NCI-H2029 (cell line): ENCODE data around the gene HCK.
A peak's percentile ranks its signal among the peaks of the same experiment; 100 is the strongest.

ENCODE experiments used
- DNase-seq: peaks from one replicate; lab custom pipeline; 2025; lab: John Stamatoyannopoulos, UW

Gene HCK

DNA sequence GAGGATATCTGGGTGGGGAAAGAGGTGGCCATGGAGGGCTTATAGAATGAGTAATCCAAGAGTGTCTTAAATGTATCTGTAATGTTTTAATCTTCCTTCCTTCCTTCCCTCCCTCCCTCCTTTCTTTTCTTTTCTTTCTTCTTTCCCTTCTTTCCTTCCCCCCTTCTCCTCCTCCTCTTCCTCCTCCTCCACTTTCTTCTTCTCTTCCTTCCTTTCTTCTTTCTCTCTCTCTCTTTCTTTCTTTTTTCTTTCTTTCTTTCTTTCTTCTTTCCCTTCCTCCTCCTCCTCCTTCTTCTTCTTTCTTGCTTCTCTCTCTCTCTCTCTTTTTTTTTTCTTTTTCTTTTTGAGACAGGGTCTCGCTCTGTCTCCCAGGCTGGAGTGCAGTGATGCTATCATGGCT is 7.1 kb downstream of the HCK start:
- no peak for DNase-seq

DNA sequence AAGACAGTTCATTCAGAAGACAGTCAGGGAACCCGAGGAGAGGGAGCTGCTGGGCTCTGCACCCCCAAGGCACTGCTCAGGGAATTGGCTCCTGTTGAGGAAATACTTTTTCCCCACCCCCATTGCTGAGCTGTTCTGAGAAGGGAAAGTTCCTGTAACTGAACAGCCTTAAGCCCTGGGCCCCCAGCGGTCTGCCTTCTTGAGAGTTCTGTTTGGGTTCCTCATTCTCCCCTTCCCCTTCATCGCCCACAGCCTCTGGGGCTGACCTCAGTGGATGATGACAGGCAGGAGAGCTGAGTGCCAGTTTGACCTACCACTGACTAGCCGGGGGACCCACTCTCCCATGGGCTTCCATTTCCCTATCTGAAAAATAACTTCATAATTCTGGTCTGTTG is 10.7 kb downstream of the HCK start:
- DNase-seq, result no peak

DNA sequence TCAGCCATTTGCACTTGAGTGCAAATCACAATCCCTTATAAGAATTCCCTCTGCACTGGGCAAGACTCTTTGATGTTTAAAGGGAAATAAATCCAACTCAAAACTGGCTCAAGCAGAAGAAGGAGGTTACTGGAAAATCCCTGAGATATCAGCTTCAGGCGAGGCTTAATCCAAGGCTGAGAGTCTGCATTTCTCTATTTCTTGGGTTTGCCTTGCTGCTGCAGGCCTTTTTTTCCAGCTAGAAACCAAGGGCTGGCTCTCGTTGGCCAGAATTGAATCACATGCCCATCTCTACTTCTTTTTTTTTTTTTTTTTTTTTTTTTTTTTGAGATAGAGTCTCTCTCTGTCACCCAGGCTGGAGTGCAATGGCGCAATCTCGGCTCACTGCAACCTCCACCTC is 11.7 kb downstream of the HCK start:
- DNase-seq, result no peak

DNA sequence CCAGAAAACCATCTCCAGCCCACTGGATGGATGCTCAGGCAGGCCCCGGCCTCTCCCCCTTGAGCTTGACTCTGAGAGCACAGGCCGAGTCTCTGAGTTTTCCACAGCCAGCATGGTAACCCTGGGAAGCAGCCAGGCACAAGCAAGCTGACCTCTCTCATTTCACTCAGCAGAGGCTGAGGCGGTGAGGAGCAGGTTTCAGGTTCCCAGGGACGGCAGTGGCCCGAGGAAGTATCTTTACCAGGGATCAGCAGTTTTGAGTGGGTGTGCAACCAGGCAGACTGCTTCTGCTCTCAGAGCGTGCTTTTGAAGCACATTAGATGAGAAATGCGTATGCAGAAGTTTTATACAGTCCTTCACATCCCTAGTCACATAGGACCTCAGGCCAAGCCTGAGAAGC is 12.6 kb downstream of the HCK start:
- DNase-seq, result no peak

DNA sequence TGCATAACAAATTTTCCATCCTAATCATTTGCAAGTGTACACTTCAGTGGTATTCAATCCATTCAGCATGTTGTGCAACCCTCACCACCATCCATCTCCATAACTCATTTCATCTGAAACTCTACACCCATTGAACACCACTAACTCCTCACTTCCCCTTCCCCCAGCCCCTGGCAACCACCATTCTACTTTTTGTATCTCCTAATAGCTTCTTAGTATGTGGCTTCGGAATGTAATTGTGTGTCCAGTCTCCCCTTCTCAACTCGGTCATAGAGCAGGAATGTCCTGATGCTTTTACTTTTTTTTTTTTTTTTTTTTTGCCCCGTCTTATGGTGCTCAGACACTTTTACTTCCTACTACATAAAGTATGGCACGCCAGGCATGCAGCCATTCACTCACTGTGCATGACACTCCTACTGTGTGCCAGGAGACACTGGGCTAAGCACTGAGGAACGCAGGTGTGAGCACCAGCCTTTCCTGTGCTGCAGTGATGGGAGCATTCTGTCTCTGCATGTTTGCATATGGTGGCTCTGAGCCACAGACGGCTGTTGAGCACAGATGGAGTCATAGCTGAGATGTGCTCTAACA is 15.3 kb downstream of the HCK start:
- no peak for DNase-seq

DNA sequence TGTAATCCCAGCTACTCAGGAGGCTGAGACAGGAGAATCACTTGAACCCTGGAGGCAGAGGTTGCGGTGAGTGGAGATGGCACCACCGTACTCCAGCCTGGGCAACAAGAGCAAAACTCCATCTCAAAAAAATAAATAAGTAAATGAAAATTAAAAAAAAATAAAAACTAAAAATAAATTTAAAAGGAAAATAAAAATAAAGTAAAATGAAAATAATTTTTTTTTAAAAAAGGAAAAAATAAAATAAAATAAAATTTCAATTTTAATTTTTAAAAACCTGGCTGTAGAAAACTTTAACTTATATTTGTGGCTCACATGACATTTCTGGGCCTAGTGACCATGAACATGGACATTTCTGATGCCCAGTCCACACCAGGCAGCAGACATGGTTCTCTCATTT is 16.1 kb downstream of the HCK start:
- DNase-seq, result no peak

DNA sequence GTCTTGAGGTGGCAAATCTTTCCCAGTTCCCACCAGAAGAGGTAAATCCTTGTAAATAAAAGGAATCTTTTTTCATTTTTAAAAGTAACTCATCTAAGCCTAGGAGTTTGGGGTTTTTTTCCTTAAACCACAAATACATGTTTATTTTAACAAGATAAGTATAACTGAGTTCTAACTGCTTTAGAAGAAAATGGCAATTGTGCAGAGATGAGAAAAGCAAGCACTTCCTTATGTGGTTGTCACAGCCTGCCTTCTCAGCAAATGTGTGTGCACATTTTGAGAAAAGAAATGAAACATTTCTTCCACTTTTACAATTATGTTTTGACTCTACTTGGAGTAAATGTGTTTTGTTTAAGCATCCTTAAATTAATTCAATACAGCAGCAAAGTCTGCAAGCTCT is 17.7 kb downstream of the HCK start:
- DNase-seq, result no peak

DNA sequence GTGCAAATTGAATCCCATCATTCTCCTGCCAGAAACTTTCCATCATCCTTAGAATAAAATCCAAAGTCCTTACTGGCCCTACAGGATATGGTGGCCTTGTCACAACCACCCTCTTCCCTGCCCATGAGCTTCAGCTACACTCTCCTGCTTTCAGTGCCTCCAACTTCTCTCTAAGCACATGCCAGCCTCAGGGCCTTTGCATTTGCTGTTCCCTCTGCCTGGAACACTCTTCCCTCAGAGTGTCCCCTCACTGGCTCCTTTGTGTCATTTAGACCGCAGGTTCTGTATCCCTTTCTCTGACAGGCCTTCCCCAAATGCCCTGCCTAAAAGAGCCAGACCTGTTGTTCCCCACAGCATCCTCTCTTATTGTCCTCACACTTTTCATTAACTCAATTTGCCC is 18.2 kb downstream of the HCK start:
- no peak for DNase-seq

DNA sequence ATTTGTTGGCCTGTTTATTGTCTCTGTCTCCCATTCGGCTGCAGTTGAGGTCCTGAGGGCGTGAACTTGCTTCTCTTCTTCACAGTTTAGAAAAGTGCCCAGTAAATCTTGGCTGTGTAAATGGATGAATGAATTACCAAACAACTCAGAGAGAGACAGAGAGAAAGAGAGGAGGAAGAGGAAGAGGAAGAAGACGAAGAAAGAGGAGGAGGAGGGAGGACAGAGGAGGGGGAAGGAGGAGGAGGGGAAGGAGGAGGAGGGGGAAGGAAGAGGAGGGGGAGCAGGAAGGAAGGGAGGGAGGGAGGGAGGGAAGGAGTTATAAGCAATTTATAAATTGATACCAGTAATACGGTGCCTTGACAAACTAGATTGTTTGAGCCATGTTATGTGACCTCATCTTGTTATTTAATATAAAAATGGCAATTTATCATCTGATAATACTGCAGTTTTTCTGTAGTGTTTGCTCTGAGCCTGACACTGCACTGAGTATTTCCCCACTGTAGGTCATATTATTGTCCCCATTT is 18.7 kb downstream of the HCK start:
- DNase-seq, result no peak

DNA sequence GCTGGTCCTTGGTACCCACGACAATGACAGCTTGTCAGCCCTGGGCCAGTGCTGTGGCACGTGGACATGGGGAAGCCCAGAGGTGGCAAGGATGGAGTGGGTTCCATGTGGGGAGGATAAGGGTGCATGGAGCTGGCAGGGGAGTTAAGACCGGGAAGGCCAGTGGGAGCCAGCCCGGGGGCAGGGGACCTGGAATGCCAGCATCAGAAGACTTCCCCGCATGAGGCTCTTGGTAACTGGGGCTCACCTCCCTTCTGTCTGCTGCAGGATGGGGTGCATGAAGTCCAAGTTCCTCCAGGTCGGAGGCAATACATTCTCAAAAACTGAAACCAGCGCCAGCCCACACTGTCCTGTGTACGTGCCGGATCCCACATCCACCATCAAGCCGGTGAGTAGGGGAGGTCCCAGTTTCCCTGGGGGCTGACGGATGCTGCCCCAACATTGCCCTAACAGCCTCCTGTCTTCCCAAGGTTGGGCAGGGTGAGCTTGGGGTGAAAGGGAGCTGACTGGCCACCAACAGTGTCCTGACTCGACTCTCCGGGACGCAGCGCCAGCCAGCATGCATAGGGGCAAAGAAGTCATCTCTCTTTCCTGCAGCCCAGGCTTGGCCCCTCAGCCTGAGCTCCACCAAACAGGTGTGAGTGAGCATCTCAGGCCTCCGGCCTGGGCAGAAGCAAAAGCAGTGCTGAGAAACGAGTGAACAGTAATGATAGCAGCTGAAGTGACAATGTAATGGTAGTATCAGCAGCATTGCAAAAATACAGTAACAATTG is 19.5 kb downstream of the HCK start:
- no peak for DNase-seq

DNA sequence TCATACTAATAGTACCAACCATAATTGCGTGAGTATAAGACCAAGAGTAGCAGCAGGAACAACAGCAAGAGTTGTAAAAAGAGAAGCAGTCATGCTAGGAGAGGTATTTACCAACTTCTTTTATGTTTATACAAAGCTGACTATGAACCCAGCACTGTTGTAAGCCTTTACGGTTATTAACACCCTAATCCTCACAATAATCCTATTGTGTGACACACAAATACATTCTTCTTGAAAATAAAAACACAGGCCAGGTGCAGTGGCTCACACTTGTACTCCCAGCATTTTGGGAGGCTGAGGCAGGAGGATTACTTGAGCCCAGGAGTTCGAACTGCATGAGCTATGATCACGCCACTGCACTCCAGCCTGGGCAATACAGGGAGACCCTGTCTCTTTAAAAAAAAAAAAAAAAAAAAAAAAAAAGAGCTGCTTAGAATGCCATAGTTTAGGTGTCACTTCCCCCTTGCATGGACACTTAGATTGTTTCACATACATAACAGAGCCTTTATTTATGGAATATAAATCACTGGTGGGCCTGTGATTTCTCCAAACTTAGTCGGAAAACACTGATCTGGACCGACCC is 20.2 kb downstream of the HCK start:
- DNase-seq, result no peak

DNA sequence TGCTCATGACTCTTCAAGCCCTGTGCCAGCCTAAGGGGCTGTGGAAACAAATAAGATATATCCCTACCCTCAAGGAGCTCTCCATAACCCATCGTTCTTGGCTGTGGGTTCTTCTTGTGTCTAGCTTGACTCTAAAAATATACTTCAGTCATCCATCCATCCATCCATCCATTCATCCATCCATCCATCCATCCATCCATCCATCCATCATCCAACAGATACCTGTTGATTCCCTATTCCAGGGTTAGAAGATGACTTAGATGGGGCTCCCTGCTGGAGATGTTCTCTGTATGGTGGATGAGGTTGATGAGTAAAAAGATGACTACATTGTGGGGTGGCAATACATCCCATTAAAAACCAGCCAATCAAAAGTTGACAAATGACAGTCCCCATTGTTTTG is 23.5 kb downstream of the HCK start:
- DNase-seq, result no peak

DNA sequence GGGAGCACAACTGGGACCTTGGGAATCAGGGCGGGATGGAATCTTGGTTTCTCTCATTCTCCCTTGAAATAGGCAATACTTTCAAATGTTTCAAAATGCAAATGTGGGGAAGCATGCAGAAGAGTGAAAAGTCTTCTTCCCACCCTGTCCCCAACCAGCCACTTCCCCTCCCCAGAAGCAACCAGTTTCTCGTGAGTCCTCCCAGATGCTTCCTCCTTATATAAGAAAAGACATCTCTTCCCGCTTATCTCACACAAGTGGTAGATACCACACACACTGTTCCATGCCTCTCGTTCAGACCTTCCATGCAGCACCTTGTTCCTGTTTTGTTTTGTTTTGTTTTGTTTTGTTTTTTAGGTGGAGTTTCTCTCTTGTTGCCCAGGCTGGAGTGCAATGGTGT is 25.1 kb downstream of the HCK start:
- DNase-seq, result no peak

DNA sequence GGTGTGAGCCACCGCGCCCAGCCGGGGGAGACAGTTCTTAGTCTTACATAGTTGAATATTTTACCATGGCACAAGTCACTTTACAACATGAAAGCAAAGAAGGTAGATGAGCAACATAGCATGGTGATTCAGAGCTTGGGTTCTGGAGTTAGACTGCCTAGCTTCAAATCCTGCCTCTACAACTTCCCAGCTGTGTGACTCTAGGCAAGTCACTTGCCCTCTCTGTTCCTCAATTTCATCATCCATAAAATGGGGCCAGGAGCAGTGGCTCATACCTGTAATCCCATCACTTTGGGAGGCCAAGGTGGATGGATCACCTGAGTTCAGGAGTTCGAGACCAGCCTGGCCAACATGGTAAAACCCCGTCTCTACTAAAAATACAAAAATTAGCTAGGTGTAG is 26.3 kb downstream of the HCK start:
- DNase-seq, result no peak

DNA sequence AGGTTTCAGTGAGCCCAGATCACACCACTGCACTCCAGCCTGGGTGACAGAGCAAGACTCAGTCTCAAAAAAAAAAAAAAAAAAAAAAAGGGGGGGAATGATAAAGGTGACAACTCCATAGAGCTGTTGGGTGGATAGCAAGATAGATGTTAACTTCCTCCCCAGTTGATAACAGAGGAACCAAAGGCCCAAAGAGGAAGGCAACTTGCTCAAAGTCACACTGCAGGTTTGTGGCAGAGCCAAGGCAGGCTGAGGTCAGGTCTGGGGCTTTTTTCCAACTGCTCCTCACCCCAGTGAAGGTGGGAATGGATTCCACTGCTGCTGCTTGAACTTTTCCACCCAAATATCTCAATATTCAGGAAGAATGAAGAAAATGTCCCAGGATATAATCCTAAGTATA is 26.7 kb downstream of the HCK start:
- no peak for DNase-seq

DNA sequence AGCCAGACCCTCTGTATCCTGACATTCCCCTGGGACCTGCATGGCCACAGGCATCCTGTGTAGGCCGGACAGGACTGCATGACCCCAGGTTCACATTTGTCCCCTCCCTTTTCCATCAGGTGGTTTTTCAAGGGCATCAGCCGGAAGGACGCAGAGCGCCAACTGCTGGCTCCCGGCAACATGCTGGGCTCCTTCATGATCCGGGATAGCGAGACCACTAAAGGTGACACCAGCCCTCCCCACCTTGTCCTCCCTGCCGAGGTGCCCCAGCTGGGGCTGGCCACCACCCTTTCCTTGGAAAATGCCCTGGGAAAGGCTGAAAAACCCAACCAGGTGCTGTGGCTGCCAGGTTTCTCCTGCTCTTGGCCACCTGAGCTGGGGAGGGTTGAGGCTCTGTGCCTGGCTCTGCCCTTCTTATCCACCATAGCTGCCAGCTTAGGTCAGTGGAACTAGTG is 27.6 kb downstream of the HCK start:
- DNase-seq, result no peak

DNA sequence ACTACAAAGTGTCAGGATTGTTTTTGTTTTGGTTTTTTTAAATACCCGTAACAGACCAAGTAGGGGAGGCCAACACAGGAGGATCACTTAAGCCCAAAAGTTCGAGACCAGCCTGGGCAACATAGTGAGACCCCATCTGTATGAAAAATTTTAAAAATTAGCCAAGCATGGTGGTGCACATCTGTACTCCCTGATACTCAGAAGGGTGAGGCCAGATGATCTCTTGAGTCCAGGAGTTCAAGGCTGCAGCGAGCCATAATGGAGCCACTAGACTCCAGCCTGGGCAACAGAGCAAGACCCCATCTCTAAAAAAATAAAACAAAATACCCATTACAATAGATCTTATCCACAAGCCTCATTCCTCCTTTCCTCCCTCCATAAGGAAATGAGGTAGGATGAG is 28.7 kb downstream of the HCK start:
- no peak for DNase-seq

DNA sequence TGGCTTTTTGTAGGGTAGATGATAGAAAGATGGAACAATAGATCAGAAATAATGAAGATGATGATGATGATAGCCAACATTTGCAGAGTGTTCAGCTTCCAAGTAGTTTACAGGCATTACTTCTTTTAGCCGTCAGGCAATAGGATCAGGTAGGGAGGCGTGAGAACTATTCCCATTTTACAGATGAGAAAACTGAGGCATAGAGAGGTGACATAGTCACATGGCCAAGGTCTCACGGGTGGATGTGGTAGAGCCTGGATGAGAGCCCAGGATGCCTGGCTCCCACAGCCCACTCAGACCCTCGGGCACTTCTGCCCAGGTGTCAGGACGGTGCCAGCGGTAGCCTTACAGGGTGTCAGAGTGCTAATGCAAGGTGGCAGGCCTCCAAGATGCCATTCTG is 31.4 kb downstream of the HCK start:
- DNase-seq, result no peak

DNA sequence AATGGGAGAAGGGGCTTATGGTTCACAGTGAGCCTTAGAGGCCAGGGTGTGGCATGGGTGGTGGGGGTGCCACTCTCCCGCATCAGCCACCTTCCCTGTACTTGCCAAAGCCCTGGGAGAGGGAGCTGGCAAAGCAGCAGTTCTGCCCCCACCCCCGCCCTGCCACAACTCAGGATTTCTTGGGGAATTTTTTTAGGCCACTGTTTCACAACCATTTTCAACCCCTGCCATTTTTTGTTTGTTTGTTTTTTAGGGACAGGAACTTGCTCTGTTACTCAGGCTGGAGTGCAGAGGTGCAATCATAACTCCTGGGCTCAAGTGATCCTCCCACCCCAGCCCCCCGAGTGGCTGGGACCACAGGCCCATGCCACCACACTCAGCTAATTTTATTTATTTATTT is 35.0 kb downstream of the HCK start:
- no peak for DNase-seq

DNA sequence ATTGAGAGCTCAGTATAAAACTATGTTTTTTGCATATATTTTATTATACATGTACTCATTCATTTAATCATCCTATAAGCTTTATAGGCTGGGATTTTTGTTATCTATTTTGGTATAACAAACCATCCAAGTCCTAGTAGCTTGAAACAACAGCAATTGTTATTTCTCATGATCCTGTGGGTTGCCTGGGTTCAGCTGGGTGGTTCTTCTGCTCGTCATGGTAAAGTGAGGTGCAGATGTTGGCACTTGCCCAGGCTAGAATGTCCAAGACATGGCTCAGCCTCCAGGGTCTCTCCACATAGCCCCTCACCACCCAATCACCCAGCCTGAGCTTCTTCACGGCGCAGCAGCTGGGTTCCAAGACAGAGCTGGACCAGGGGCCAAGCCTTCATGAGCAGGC is 36.7 kb downstream of the HCK start:
- no peak for DNase-seq

DNA sequence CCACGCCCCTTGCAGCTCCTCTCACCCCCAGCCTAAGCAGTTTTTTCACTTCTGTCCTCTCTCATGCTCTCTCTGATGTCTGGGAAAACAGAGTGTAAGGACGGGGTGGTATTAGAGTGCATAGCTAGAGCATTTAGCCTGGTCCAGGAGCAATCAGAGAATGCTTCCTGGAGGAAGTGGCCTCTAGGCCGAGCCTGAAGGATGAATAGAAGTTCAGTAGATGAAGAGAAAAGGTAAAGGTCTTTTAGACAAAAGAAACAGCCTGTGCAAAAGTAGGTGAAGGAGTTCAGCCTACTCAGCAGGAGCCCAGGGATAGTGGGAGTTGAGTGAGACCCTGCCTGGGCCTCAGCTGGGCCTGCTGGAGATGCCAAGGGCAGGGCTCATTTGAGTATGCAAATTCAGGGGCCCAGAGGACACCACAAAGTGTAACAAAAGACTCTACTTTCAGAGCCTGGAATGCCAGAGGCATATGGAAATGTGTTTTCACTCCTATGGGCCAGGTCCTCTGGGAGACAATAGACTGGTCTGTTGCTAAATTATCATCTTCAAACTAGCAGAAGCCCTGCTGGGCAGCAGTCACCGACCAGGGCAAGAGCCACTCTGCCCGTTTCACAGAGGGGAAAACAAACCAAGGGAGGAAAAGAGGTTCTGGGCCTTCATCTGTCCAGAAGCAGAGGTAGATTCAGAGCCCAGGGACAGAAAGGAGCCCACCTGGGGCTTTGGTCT is 37.8 kb downstream of the HCK start:
- no peak for DNase-seq

DNA sequence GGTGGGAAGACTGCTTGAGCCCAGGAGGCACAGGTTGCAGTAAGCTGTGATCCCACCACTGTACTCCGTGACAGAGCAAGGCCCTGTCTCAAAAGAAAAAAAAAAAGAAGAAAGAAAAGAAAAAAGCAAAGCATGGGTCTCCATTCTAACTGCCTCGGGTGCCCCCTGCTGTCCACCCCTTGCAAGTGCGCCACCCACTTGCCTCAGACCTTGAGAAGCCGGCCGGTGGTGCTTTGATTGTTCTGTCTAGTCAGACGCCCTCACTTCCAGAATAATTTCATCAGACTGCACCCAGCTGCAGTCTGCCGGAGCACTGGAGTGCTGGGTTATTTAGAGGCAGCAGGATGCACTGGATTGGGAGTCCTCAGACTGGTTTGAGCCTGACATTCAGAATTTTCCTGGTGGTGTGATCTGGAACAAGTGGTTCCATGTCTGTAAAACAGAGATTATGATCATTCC is 39.9 kb downstream of the HCK start:
- DNase-seq, result peak; percentile 55

DNA sequence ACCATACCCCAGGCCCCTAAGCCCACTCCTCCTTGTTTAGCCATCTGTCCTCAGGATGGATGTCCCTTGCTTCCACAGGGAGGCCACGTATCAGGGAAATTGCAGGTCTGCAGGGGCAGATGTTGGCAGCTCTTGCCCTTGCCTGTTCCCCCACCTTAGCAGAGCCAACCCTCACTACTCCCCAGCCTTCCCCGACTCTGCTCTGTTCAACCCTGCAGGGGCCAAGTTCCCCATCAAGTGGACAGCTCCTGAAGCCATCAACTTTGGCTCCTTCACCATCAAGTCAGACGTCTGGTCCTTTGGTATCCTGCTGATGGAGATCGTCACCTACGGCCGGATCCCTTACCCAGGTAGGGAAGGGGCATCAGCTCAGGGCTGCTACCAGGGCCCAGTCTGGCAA is 46.7 kb downstream of the HCK start:
- DNase-seq, result no peak
